Neural crest cell (in vitro differentiated cells): ENCODE data around the gene ACAD8. TPM values are rescaled to one million over a fixed set of nuclear protein-coding genes. Genes with fewer than 3 reads are reported as not detected.

Experiments
- DNase-seq: peaks from one replicate; pipeline ENCODE4 v3.0.0; 2021; ENCODE audit warnings: low read depth, mixed read lengths, low spot score
- H3K27ac Mint-ChIP-seq: one replicate; pipeline ENCODE4 v1.8.0; 2021; ENCODE audit warnings: mild to moderate bottlenecking, mixed read lengths; ENCODE audit not compliant: unreplicated experiment
- H3K27me3 Mint-ChIP-seq: 2 replicates; pipeline ENCODE4 v1.8.0; 2021; ENCODE audit warnings: low read depth, mild to moderate bottlenecking, mixed read lengths
- H3K36me3 Mint-ChIP-seq: 2 replicates; pipeline ENCODE4 v1.8.0; 2021; ENCODE audit warnings: low read depth, mild to moderate bottlenecking, mixed read lengths
- H3K4me1 Mint-ChIP-seq: 2 replicates; pipeline ENCODE4 v1.8.0; 2021; ENCODE audit warnings: mixed read lengths
- H3K4me3 Mint-ChIP-seq: one replicate; pipeline ENCODE4 v1.8.0; 2021; ENCODE audit warnings: mild to moderate bottlenecking, mixed read lengths
- H3K9me3 Mint-ChIP-seq: 2 replicates; pipeline ENCODE4 v1.8.0; 2021; ENCODE audit warnings: mixed read lengths
- CTCF ChIP-seq: fragments of 200-600 bp; sonication (generic); conservative IDR thresholded peaks from 2 replicates; pipeline ENCODE4 v1.5.0; 2021; ENCODE audit warnings: antibody characterized with exemption, mild to moderate bottlenecking
- total RNA-seq: library from RNA; stranded (reverse); gene quantifications from 2 replicates; pipeline ENCODE4 v1.2.1, GENCODE V29; 2021

ACAD8 gene
- total RNA-seq, 1 donor from 2014 or later, result 28.5 TPM

- Mint-ChIP-seq H3K36me3 (no peaks in the 10 kb centered on the region), H3K4me3 (no peak overlapping the region), H3K9me3 (no peaks in the 10 kb centered on the region), H3K27ac (no peak overlapping the region), H3K27me3 (peaks cover 61% of the 10 kb centered on the region), H3K4me1 (peaks cover 26% of the 10 kb centered on the region)
- no peak for DNase-seq
- TF ChIP-seq CTCF, result peak; percentile 36
These were observed 16.9 kb downstream of the ACAD8 start for GRCh38 chr11:134270250-134270714.

DNA sequence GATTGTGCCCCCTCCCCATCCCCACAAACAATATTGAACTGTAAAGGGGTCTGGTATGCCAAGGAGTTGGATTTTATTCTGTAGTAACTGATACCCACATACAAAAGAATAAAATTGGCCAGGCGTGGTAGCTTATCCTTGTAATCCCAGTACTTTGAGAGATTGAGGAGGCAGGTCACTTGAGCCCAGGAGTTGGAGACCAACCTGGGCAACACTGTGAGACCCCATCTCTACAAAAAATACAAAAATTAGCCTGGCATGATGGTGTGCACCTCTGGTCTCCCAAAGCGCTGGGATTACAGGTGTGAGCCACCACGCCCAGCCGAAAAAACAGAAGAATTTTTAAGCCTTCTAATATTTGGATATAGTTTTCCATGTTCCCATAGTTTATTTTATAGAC, 18.6 kb downstream of the ACAD8 start:
- no peak for TF ChIP-seq CTCF
- Mint-ChIP-seq H3K4me1 (peaks cover 31% of the 10 kb centered on the region), H3K27me3 (peaks cover 71% of the 10 kb centered on the region), H3K9me3 (no peaks in the 10 kb centered on the region), H3K36me3 (no peaks in the 10 kb centered on the region), H3K4me3 (no peak overlapping the region), H3K27ac (no peak overlapping the region)
- no peak for DNase-seq

DNA sequence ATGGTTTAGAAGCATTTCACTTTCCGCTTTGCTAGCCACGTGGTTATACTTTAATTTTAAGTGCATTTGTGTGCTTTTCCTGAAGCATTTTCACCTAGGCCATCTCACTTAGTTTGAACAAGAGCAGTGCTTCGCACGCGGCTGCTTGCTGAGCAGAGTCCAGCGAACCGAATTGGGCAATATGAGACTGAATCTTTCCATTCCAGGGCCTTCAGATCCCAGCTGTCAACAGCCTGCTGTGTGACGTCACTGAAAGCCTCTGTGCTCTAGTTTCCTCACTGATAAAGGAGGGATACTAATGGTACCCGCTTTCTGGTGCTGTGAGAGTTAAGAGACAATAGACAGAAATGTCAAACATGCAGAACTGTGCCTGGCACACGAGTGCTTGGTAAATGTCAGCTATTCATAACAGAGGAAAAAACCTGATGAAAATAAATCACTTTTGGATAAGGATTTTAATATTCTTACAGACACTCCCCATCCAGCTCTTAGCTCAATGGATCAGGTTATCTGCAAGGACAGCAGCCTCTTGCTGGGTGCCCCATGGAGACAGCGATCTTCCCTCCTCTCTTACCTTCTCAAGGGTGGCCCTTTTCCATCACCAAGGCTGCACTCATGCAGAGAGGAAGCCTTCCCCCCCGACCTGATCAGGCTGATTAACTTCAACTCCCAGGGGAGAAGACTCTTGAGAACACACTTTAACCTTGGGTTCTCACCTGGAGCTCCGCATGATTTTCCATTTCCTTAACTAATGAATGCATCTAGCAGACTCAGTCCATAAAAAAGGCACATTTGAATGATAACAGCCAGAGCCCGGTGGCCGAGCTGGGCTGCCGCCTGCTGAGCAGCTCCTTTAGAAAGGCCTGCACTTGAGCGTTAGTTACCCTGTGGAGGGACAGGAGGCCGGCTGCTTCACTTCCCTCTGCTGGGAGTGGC, 19.3 kb downstream of the ACAD8 start:
- Mint-ChIP-seq H3K9me3 (no peaks in the 10 kb centered on the region), H3K36me3 (no peaks in the 10 kb centered on the region), H3K27ac (no peak overlapping the region), H3K4me1 (peaks cover 31% of the 10 kb centered on the region), H3K4me3 (peak overlapping the region; percentile 50), H3K27me3 (peaks cover 78% of the 10 kb centered on the region)
- no peak for TF ChIP-seq CTCF
- no peak for DNase-seq

DNA sequence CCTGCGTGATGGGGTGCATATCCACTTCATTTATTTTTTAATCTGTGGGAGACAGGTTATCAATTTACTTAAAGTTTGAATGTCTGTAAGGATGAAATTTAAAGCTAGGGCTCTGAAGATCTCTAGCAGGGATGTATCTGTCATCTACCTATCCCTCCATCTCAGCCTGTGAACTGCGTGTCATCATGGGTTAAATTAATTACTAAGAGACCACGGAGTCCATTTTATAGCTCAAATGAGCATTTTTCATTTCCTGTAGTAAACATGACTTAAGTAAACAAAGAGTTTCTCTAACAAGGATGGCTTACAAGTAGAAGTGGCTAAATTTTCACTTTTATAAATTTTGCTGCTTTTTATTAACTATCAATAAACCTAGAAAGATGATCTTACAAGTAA, 19.9 kb downstream of the ACAD8 start:
- Mint-ChIP-seq H3K4me1 (peaks cover 25% of the 10 kb centered on the region), H3K27ac (no peak overlapping the region)

DNA sequence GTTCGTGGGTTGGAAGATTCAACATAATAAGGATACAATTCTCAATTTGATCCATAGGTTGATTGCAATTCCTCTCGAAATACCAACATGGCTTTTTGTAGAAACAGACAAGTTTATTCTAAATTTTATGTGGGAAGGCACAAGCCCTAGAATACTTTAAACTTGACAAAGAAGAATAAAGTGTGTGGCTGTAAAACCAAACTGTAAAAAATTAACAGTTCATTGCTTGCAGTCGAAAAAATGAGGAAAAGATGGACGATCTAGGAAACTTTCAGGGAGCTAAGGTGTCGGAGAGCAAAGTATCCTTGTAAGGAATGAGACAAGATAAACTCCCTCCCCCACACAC, 21.8 kb downstream of the ACAD8 start:
- Mint-ChIP-seq H3K27ac (no peak overlapping the region), H3K36me3 (no peaks in the 10 kb centered on the region), H3K9me3 (no peaks in the 10 kb centered on the region), H3K4me3 (peak overlapping the region; percentile 87), H3K4me1 (peaks cover 24% of the 10 kb centered on the region), H3K27me3 (peaks cover 94% of the 10 kb centered on the region)
- DNase-seq, result no peak
- TF ChIP-seq CTCF, result no peak

More for the DNA sequence above, 19.9 kb downstream of the ACAD8 start:
- no peak for TF ChIP-seq CTCF
- Mint-ChIP-seq H3K4me3 (peak overlapping the region; percentile 50), H3K36me3 (no peaks in the 10 kb centered on the region), H3K9me3 (no peaks in the 10 kb centered on the region), H3K27me3 (peaks cover 81% of the 10 kb centered on the region)
- DNase-seq, result no peak
